ENCODE results near the gene BCAR1. TPM values are rescaled to one million over a fixed set of nuclear protein-coding genes. Genes with fewer than 3 reads are reported as not detected.

Gene BCAR1
- total and polyA plus RNA-seq, 5 donors from 2014 or later: 0.27 to 0.44 (median 0.38) TPM; not detected in 2

DNA sequence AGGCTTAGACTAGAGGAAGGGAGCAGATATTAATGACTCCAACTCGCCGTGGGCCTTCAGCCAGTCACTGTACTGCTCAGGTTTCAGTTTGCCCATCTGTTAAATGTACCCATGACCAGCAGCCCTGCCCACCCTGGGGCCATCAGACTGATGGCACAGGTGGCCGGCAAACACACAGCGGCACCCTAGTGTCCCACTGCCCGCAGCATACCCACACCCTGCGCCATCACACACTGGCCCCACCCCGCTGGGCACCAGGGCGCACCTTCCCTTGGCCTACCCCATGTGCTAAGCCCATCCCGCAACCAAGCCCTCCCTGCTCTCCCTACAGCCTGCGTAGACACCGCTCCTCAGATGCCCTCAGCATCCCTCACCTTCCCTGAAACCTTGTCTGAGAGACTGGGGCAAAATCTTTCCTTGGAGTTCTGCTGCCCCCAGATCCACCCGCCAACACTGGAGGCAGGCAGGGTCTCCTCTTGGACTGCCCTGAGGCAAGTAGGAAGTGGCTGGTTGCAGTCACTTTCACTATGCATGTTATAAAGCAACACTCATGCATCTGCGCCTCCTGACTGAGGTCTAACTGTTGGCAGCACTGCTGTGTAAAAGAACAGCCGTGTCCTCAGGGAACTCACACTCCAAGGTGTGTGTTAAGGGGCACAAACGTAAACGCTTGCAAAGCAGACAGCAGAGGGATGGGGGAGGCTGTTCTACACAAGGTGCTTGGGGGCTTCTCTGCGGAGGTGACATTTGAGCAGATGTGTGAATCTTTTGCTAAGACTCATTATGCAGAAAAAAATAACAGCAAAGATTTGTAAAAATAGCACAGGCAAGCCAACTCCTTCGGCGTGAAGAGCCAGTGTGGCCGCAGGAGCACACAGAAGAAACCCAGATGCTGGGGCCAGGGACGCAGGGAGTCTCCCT lies 6.7 kb upstream of the BCAR1 start:
- Histone ChIP-seq H3K4me3 (ENCODE audit: low read depth, low read length) (no peak overlapping the region), H3K36me3 (ENCODE audit: control insufficient read depth, insufficient read depth, low read length) (no peaks in the 10 kb centered on the region), H3K27ac (ENCODE audit: insufficient read depth, low read length, poor library complexity, severe bottlenecking) (no peak overlapping the region), H3K4me1 (ENCODE audit: control insufficient read depth, insufficient read depth, low read length, poor library complexity, severe bottlenecking) (no peaks in the 10 kb centered on the region), H3K27me3 (ENCODE audit: control insufficient read depth, insufficient read depth, low read length) (no peaks in the 10 kb centered on the region), H3K9me3 (ENCODE audit: control insufficient read depth in 2 of 2, low read length in 2 of 2) (no peaks in the 10 kb centered on the region)
- peak overlapping the region in 1 of 3 donors; percentile 53 for H3K27ac Mint-ChIP-seq
- peaks cover 0 to 2% (median 0%) of the 10 kb centered on the region in 7 donors for H3K9me3 Mint-ChIP-seq
- peaks cover 32% of the 10 kb centered on the region for H3K27me3 Mint-ChIP-seq
- H3K36me3 Mint-ChIP-seq: no peaks in the 10 kb centered on the region
- no peak for DNase-seq
- no peaks in the 10 kb centered on the region for H3K4me1 Mint-ChIP-seq
- no peak overlapping the region for H3K4me3 Mint-ChIP-seq
- no peak for ATAC-seq (ENCODE audit: low read depth in 2 of 2)

DNA sequence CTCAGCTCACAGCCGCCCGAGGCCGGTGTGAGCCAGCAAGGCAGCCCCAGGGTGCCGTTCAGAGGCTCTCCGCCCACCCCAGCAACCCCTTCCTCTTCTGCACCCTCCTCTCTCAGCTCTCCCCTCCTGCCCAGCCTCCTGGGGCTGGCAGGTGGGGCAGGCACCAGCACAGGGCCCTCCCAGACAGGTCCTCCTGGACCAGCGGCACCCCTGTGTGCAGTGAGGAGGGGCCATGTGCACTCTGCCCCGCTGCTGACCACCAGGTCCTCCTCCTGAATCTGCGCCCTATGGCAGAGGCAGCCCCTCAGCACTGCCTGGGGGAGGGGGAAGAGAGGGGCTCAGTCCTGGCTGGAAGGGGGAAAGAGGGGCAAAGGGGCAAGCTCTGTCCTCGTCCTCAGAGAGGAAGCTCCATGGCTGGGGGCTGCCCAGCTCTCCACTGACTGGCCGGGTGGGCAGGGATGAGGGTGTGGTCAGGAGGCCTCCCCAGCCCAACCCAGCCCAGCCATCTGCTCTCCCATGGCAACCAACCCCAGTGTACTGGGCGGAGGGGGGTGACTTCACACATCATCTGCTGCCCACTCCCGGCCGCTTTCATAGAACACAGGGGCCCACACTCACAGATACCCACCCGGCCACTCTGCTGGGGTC lies 5.4 kb upstream of the BCAR1 start:
- ATAC-seq (ENCODE audit: low read depth in 2 of 2): no peak
- peaks cover 36% of the 10 kb centered on the region for H3K27me3 Mint-ChIP-seq
- no peak for DNase-seq
- H3K36me3 Mint-ChIP-seq: no peaks in the 10 kb centered on the region
- no peak overlapping the region for H3K4me3 Mint-ChIP-seq
- Histone ChIP-seq H3K4me1 (ENCODE audit: control insufficient read depth, insufficient read depth, low read length, poor library complexity, severe bottlenecking) (peaks cover 2% of the 10 kb centered on the region), H3K27me3 (ENCODE audit: control insufficient read depth, insufficient read depth, low read length) (no peaks in the 10 kb centered on the region), H3K9me3 (ENCODE audit: control insufficient read depth in 2 of 2, low read length in 2 of 2) (no peaks in the 10 kb centered on the region), H3K4me3 (ENCODE audit: low read depth, low read length) (no peak overlapping the region), H3K27ac (ENCODE audit: insufficient read depth, low read length, poor library complexity, severe bottlenecking) (no peak overlapping the region), H3K36me3 (ENCODE audit: control insufficient read depth, insufficient read depth, low read length) (no peaks in the 10 kb centered on the region)
- H3K4me1 Mint-ChIP-seq: peaks cover 0 to 4% (median 0%) of the 10 kb centered on the region in 4 donors
- peaks cover 0 to 2% (median 0%) of the 10 kb centered on the region in 7 donors for H3K9me3 Mint-ChIP-seq
- H3K27ac Mint-ChIP-seq: no peak overlapping the region

- H3K4me3 ChIP-seq (ENCODE audit: low read depth, low read length): no peak overlapping the region
- no peaks in the 10 kb centered on the region for H3K27me3 ChIP-seq (ENCODE audit: control insufficient read depth, insufficient read depth, low read length)
- no peak for DNase-seq
- no peak overlapping the region for H3K4me3 Mint-ChIP-seq
- H3K36me3 Mint-ChIP-seq: no peaks in the 10 kb centered on the region
- H3K9me3 ChIP-seq (ENCODE audit: control insufficient read depth in 2 of 2, low read length in 2 of 2): no peaks in the 10 kb centered on the region
- no peaks in the 10 kb centered on the region for H3K36me3 ChIP-seq (ENCODE audit: control insufficient read depth, insufficient read depth, low read length)
- no peak overlapping the region for H3K27ac ChIP-seq (ENCODE audit: insufficient read depth, low read length, poor library complexity, severe bottlenecking)
- peaks cover 0 to 6% (median 0%) of the 10 kb centered on the region in 4 donors for H3K4me1 Mint-ChIP-seq
- H3K4me1 ChIP-seq (ENCODE audit: control insufficient read depth, insufficient read depth, low read length, poor library complexity, severe bottlenecking): peaks cover 6% of the 10 kb centered on the region
- no peak for ATAC-seq (ENCODE audit: low read depth in 2 of 2)
- peaks cover 35% of the 10 kb centered on the region for H3K27me3 Mint-ChIP-seq
- H3K9me3 Mint-ChIP-seq: peaks cover 0 to 2% (median 0%) of the 10 kb centered on the region in 7 donors
- H3K27ac Mint-ChIP-seq: no peak overlapping the region
Observed at GRCh38 chr16:75256059-75256571, 4.7 kb upstream of the BCAR1 start.

- Histone ChIP-seq H3K4me3 (ENCODE audit: low read depth, low read length) (no peak overlapping the region), H3K27me3 (ENCODE audit: control insufficient read depth, insufficient read depth, low read length) (no peaks in the 10 kb centered on the region), H3K4me1 (ENCODE audit: control insufficient read depth, insufficient read depth, low read length, poor library complexity, severe bottlenecking) (peaks cover 16% of the 10 kb centered on the region), H3K9me3 (ENCODE audit: control insufficient read depth in 2 of 2, low read length in 2 of 2) (no peaks in the 10 kb centered on the region), H3K36me3 (ENCODE audit: control insufficient read depth, insufficient read depth, low read length) (no peaks in the 10 kb centered on the region), H3K27ac (ENCODE audit: insufficient read depth, low read length, poor library complexity, severe bottlenecking) (no peak overlapping the region)
- Mint-ChIP-seq H3K9me3 (peaks cover 0 to 2% (median 0%) of the 10 kb centered on the region in 7 donors), H3K4me3 (no peak overlapping the region), H3K4me1 (peaks cover 0 to 13% (median 0%) of the 10 kb centered on the region in 4 donors), H3K27me3 (peaks cover 35% of the 10 kb centered on the region), H3K27ac (no peak overlapping the region), H3K36me3 (no peaks in the 10 kb centered on the region)
- ATAC-seq (ENCODE audit: low read depth in 2 of 2): no peak
- DNase-seq: no peak
Observed at GRCh38 chr16:75254359-75254837, 3.0 kb upstream of the BCAR1 start.

DNA sequence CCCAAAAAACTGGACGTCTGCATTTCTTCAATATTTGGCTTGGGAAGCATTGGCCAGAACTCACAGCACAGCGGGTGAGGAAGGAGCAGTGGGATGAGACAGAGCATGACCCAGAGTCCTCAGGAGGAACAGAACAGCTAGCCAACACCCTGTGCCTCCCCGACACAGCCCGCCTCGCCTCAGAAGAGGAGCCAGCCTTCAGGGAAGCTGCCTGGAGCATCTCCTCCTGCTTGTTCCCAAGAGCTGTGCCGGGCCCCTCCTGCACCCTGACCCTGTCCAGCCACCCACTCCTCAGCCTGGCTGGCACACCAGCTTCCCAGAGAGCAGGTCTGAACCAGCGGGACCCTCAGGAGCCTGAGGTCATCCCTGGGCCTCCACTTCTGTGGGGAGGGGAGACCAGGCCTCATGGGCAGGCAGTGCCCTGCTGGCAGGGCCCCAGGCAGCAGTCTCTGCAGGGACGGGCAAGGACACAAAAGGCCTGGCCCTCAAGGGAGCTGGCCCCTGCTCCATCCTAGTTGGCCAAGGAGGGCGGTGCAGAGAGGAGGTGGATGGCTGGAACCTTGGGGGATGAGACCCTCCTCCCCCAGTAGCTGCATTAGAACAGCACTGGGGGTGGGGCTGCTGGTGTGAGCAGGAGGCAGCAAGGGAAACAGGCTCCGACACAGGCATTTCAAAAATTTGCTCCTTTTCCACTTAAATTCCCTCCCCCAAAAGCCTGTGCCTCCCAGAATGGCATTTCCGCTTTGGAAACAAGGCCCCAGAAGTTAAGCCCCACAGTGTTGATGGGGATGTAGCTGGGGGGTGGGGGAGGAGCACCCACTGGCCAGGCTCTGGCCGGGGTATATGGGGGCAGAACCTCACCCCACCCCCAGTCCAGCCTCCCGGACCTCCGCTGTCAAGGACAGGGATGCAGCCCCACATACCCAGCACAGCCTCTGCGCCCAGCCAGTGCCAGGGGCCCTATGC lies 1.8 kb upstream of the BCAR1 start:
- H3K27me3 ChIP-seq (ENCODE audit: control insufficient read depth, insufficient read depth, low read length): no peaks in the 10 kb centered on the region
- no peaks in the 10 kb centered on the region for H3K36me3 ChIP-seq (ENCODE audit: control insufficient read depth, insufficient read depth, low read length)
- H3K4me1 Mint-ChIP-seq: peaks cover 0 to 13% (median 0%) of the 10 kb centered on the region in 4 donors
- H3K9me3 Mint-ChIP-seq: peaks cover 0 to 2% (median 0%) of the 10 kb centered on the region in 7 donors
- DNase-seq: no peak
- no peaks in the 10 kb centered on the region for H3K9me3 ChIP-seq (ENCODE audit: control insufficient read depth in 2 of 2, low read length in 2 of 2)
- no peaks in the 10 kb centered on the region for H3K36me3 Mint-ChIP-seq
- peaks cover 16% of the 10 kb centered on the region for H3K4me1 ChIP-seq (ENCODE audit: control insufficient read depth, insufficient read depth, low read length, poor library complexity, severe bottlenecking)
- H3K27me3 Mint-ChIP-seq: peaks cover 42% of the 10 kb centered on the region
- H3K4me3 ChIP-seq (ENCODE audit: low read depth, low read length): no peak overlapping the region
- ATAC-seq (ENCODE audit: low read depth in 2 of 2): no peak
- H3K27ac ChIP-seq (ENCODE audit: insufficient read depth, low read length, poor library complexity, severe bottlenecking): no peak overlapping the region
- peak overlapping the region in 1 of 3 donors; percentile 9 for H3K27ac Mint-ChIP-seq
- H3K4me3 Mint-ChIP-seq: peak overlapping the region in 2 of 4 donors; percentile 28 to 63

DNA sequence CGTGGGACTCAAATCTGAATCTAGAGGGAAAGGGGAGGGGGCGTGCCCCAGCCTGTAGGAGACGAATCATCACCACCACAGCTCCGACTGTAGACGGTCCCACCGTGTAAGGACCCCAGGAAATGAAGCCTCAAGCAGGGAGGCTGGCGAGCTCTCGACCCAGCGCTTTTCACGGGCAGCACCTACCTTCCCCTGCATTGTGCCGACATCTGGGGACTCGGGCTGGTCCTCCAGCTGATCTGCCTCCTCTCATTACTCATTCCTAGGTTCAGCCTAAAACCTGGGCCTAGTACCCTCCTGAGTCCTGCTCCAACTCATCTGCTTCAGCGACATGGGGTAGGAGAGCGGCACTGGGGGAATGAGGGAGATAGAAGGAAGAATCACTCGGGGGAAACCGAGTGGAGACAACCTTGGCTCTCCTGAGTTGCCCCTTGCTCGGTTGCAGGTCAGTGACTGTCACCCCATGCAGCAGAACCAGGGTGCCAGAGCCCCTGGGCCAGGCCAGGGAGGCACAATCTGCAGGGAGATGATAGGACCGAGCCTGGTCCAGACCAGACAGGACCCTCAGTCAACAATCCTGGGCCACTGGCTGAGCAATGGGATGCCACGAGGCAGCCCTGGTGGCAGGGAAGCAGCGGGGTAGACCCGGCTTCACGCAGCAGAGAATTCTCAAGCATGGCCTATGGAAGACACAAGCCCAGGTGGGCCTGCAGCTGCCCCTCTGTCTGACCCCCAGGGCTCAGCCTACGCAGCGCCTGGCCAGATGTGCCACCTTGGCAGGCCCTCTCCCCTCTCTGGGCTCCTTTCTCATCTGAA lies 833 bp upstream of the BCAR1 start:
- Histone ChIP-seq H3K36me3 (ENCODE audit: control insufficient read depth, insufficient read depth, low read length) (no peaks in the 10 kb centered on the region), H3K27ac (ENCODE audit: insufficient read depth, low read length, poor library complexity, severe bottlenecking) (no peak overlapping the region), H3K9me3 (ENCODE audit: control insufficient read depth in 2 of 2, low read length in 2 of 2) (no peaks in the 10 kb centered on the region), H3K4me3 (ENCODE audit: low read depth, low read length) (no peak overlapping the region), H3K27me3 (ENCODE audit: control insufficient read depth, insufficient read depth, low read length) (no peaks in the 10 kb centered on the region), H3K4me1 (ENCODE audit: control insufficient read depth, insufficient read depth, low read length, poor library complexity, severe bottlenecking) (peaks cover 16% of the 10 kb centered on the region)
- H3K9me3 Mint-ChIP-seq: peaks cover 0 to 2% (median 0%) of the 10 kb centered on the region in 7 donors
- peaks cover 0 to 13% (median 0%) of the 10 kb centered on the region in 4 donors for H3K4me1 Mint-ChIP-seq
- H3K27ac Mint-ChIP-seq: no peak overlapping the region
- peak overlapping the region; percentile 28 to 80 (median 63) for H3K4me3 Mint-ChIP-seq
- peaks cover 46% of the 10 kb centered on the region for H3K27me3 Mint-ChIP-seq
- DNase-seq: no peak
- no peaks in the 10 kb centered on the region for H3K36me3 Mint-ChIP-seq
- no peak for ATAC-seq (ENCODE audit: low read depth in 2 of 2)
